SK-N-SH treated with all-trans-retinoic acid at 6 μM for 48 hours (cell line): ENCODE results near the gene FNIP2.

Experiments
- ATAC-seq: fragments of 200-7000 bp; cut with Tn5 transposase; 3 replicates; pipeline ENCODE4 v1.9.1; 2020; ENCODE audit warnings: mild to moderate bottlenecking, moderate library complexity
- ARNTL ChIP-seq: fragments of 450-650 bp; formaldehyde crosslinking; IDR thresholded peaks from 2 replicates; pipeline ENCODE4 v1.5.0; 2020; ENCODE audit warnings: low read depth, mild to moderate bottlenecking, moderate library complexity, borderline replicate concordance
- BACH2 ChIP-seq: fragments of 250-450 bp; sonication (Bioruptor Pico); IDR thresholded peaks from 2 replicates; pipeline ENCODE4 v1.9.0; 2021; ENCODE audit warnings: mild to moderate bottlenecking, borderline replicate concordance
- CREB5 ChIP-seq: fragments of 250-450 bp; sonication (Bioruptor Pico); IDR thresholded peaks from 2 replicates; pipeline ENCODE4 v1.5.1; 2020; ENCODE audit warnings: low read depth, mild to moderate bottlenecking, moderate library complexity
- CSDC2 ChIP-seq: fragments of 250-450 bp; sonication (Bioruptor Pico); IDR thresholded peaks from 2 replicates; pipeline ENCODE4 v1.5.0; 2020; ENCODE audit warnings: mild to moderate bottlenecking, moderate library complexity
- ESRRG ChIP-seq: fragments of 250-450 bp; sonication (Bioruptor Pico); IDR thresholded peaks from 2 replicates; pipeline ENCODE4 v1.6.1; 2021; ENCODE audit warnings: mild to moderate bottlenecking
- GLIS3 ChIP-seq: fragments of 250-450 bp; sonication (Bioruptor Pico); IDR thresholded peaks from 2 replicates; pipeline ENCODE4 v1.5.0; 2020; ENCODE audit warnings: mild to moderate bottlenecking, moderate library complexity
- ISL1 ChIP-seq: fragments of 250-450 bp; sonication (Bioruptor Pico); IDR thresholded peaks from 2 replicates; pipeline ENCODE4 v2.1.2; 2022; ENCODE audit warnings: mild to moderate bottlenecking, moderate library complexity
- OSR1 ChIP-seq: fragments of 250-450 bp; sonication (Bioruptor Pico); IDR thresholded peaks from 2 replicates; pipeline ENCODE4 v1.8.0; 2022; ENCODE audit warnings: moderate library complexity, mild to moderate bottlenecking, inconsistent platforms
- RARB ChIP-seq: fragments of 250-450 bp; sonication (Bioruptor Pico); IDR thresholded peaks from 2 replicates; pipeline ENCODE4 v1.8.0; 2021; ENCODE audit warnings: mild to moderate bottlenecking, moderate library complexity
- TCF4 ChIP-seq: fragments of 250-450 bp; sonication (Bioruptor Pico); IDR thresholded peaks from 2 replicates; pipeline ENCODE4 v1.8.0; 2021; ENCODE audit warnings: mild to moderate bottlenecking, moderate library complexity, borderline replicate concordance
- TOX ChIP-seq: fragments of 250-450 bp; sonication (Bioruptor Pico); IDR thresholded peaks from 2 replicates; pipeline ENCODE4 v1.8.0; 2021; ENCODE audit warnings: mild to moderate bottlenecking, moderate library complexity, borderline replicate concordance
- ZC3H10 ChIP-seq: fragments of 250-450 bp; sonication (Bioruptor Pico); IDR thresholded peaks from 2 replicates; pipeline ENCODE4 v1.5.1; 2021; ENCODE audit warnings: mild to moderate bottlenecking, moderate library complexity
- ZFP3 ChIP-seq: fragments of 250-450 bp; sonication (Bioruptor Pico); IDR thresholded peaks from 2 replicates; pipeline ENCODE4 v1.5.0; 2020; ENCODE audit warnings: mild to moderate bottlenecking, moderate library complexity
- ZFP30 ChIP-seq: fragments of 450-650 bp; formaldehyde crosslinking; IDR thresholded peaks from 2 replicates; pipeline ENCODE4 v1.5.0; 2022; ENCODE audit warnings: mild to moderate bottlenecking, moderate library complexity
- ZNF565 ChIP-seq: fragments of 450-650 bp; formaldehyde crosslinking; conservative IDR thresholded peaks from 2 replicates; pipeline ENCODE4 v1.5.0; 2020; ENCODE audit warnings: low read depth, mild to moderate bottlenecking, moderate library complexity
- ZNF70 ChIP-seq: fragments of 450-650 bp; formaldehyde crosslinking; IDR thresholded peaks from 2 replicates; pipeline ENCODE4 v1.5.0; 2020; ENCODE audit warnings: mild to moderate bottlenecking, moderate library complexity
- ZNF8 ChIP-seq: fragments of 450-650 bp; formaldehyde crosslinking; IDR thresholded peaks from 2 replicates; pipeline ENCODE4 v1.5.0; 2020; ENCODE audit warnings: mild to moderate bottlenecking, moderate library complexity
- TF ChIP-seq, protein P1 (sequence below): fragments of 250-450 bp; sonication (Bioruptor Pico); IDR thresholded peaks from 2 replicates; pipeline ENCODE4 v1.5.0; 2020; ENCODE audit warnings: mild to moderate bottlenecking, moderate library complexity
- TF ChIP-seq, protein P2 (sequence below): fragments of 250-450 bp; sonication (Bioruptor Pico); IDR thresholded peaks from 2 replicates; pipeline ENCODE4 v1.8.0; 2021; ENCODE audit warnings: low read depth, mild to moderate bottlenecking, moderate library complexity, borderline replicate concordance
- TF ChIP-seq, protein P3 (sequence below): fragments of 250-450 bp; sonication (Bioruptor Pico); IDR thresholded peaks from 2 replicates; pipeline ENCODE4 v1.8.0; 2020; ENCODE audit warnings: mild to moderate bottlenecking, moderate library complexity, borderline replicate concordance
- TF ChIP-seq, protein P4 (sequence below): fragments of 250-450 bp; sonication (Bioruptor Pico); IDR thresholded peaks from 2 replicates; pipeline ENCODE4 v1.5.1; 2021; ENCODE audit warnings: mild to moderate bottlenecking, moderate library complexity

The FNIP2 gene

GRCh38 chr4:158890294-158890693 is 121.5 kb downstream of the FNIP2 start:
- ATAC-seq, result no peak
- TF ChIP-seq TOX (CRISPR knock-in tag) (no peak), RARB (no peak), ESRRG (CRISPR knock-in tag) (no peak), ZC3H10 (CRISPR knock-in tag) (no peak), ZNF70 (CRISPR knock-in tag) (no peak), ZNF565 (no peak), GLIS3 (CRISPR knock-in tag) (no peak), ISL1 (CRISPR knock-in tag) (no peak), CSDC2 (CRISPR knock-in tag) (no peak), ZFP3 (CRISPR knock-in tag) (no peak), ZFP30 (no peak), ARNTL (CRISPR knock-in tag) (no peak), ZNF8 (CRISPR knock-in tag) (no peak), TCF4 (CRISPR knock-in tag) (no peak)
- TF ChIP-seq, protein P1, sequence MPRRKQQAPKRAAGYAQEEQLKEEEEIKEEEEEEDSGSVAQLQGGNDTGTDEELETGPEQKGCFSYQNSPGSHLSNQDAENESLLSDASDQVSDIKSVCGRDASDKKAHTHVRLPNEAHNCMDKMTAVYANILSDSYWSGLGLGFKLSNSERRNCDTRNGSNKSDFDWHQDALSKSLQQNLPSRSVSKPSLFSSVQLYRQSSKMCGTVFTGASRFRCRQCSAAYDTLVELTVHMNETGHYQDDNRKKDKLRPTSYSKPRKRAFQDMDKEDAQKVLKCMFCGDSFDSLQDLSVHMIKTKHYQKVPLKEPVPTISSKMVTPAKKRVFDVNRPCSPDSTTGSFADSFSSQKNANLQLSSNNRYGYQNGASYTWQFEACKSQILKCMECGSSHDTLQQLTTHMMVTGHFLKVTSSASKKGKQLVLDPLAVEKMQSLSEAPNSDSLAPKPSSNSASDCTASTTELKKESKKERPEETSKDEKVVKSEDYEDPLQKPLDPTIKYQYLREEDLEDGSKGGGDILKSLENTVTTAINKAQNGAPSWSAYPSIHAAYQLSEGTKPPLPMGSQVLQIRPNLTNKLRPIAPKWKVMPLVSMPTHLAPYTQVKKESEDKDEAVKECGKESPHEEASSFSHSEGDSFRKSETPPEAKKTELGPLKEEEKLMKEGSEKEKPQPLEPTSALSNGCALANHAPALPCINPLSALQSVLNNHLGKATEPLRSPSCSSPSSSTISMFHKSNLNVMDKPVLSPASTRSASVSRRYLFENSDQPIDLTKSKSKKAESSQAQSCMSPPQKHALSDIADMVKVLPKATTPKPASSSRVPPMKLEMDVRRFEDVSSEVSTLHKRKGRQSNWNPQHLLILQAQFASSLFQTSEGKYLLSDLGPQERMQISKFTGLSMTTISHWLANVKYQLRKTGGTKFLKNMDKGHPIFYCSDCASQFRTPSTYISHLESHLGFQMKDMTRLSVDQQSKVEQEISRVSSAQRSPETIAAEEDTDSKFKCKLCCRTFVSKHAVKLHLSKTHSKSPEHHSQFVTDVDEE, result no peak
- TF ChIP-seq, protein P2, sequence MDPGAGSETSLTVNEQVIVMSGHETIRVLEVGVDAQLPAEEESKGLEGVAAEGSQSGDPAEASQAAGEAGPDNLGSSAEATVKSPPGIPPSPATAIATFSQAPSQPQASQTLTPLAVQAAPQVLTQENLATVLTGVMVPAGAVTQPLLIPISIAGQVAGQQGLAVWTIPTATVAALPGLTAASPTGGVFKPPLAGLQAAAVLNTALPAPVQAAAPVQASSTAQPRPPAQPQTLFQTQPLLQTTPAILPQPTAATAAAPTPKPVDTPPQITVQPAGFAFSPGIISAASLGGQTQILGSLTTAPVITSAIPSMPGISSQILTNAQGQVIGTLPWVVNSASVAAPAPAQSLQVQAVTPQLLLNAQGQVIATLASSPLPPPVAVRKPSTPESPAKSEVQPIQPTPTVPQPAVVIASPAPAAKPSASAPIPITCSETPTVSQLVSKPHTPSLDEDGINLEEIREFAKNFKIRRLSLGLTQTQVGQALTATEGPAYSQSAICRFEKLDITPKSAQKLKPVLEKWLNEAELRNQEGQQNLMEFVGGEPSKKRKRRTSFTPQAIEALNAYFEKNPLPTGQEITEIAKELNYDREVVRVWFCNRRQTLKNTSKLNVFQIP (CRISPR knock-in tag), result no peak
- TF ChIP-seq, protein P3, sequence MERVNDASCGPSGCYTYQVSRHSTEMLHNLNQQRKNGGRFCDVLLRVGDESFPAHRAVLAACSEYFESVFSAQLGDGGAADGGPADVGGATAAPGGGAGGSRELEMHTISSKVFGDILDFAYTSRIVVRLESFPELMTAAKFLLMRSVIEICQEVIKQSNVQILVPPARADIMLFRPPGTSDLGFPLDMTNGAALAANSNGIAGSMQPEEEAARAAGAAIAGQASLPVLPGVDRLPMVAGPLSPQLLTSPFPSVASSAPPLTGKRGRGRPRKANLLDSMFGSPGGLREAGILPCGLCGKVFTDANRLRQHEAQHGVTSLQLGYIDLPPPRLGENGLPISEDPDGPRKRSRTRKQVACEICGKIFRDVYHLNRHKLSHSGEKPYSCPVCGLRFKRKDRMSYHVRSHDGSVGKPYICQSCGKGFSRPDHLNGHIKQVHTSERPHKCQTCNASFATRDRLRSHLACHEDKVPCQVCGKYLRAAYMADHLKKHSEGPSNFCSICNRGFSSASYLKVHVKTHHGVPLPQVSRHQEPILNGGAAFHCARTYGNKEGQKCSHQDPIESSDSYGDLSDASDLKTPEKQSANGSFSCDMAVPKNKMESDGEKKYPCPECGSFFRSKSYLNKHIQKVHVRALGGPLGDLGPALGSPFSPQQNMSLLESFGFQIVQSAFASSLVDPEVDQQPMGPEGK (CRISPR knock-in tag), result no peak
- TF ChIP-seq, protein P4, sequence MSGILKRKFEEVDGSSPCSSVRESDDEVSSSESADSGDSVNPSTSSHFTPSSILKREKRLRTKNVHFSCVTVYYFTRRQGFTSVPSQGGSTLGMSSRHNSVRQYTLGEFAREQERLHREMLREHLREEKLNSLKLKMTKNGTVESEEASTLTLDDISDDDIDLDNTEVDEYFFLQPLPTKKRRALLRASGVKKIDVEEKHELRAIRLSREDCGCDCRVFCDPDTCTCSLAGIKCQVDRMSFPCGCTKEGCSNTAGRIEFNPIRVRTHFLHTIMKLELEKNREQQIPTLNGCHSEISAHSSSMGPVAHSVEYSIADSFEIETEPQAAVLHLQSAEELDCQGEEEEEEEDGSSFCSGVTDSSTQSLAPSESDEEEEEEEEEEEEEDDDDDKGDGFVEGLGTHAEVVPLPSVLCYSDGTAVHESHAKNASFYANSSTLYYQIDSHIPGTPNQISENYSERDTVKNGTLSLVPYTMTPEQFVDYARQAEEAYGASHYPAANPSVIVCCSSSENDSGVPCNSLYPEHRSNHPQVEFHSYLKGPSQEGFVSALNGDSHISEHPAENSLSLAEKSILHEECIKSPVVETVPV (CRISPR knock-in tag), result no peak

- ATAC-seq, result no peak
- TF ChIP-seq ESRRG (CRISPR knock-in tag), result no peak
- TF ChIP-seq BACH2 (CRISPR knock-in tag), result no peak
- TF ChIP-seq ZFP3 (CRISPR knock-in tag), result no peak
- TF ChIP-seq, protein P4 (CRISPR knock-in tag), result no peak
- TF ChIP-seq GLIS3 (CRISPR knock-in tag), result no peak
- no peak for TF ChIP-seq ZNF8 (CRISPR knock-in tag)
- TF ChIP-seq ZC3H10 (CRISPR knock-in tag), result no peak
- TF ChIP-seq OSR1 (CRISPR knock-in tag), result no peak
- no peak for TF ChIP-seq RARB
- TF ChIP-seq ZNF70 (CRISPR knock-in tag), result no peak
- no peak for TF ChIP-seq CREB5 (CRISPR knock-in tag)
- TF ChIP-seq, protein P3 (CRISPR knock-in tag), result no peak
- no peak for TF ChIP-seq TOX (CRISPR knock-in tag)
- TF ChIP-seq, protein P1, result no peak
- TF ChIP-seq ARNTL (CRISPR knock-in tag), result no peak
- TF ChIP-seq, protein P2 (CRISPR knock-in tag), result no peak
- no peak for TF ChIP-seq TCF4 (CRISPR knock-in tag)
Observed at GRCh38 chr4:158891256-158891655, 122.4 kb downstream of the FNIP2 start.
